Astrocyte (in vitro differentiated cells and primary cell): ENCODE measurements around the gene VAV2. TPM values are rescaled to one million over a fixed set of nuclear protein-coding genes. Genes with fewer than 3 reads are reported as not detected.

Experiments
- DNase-seq: peaks from one replicate; pipeline ENCODE4 v3.0.0-alpha.2; 2010; ENCODE audit warnings: low read depth
- FAIRE-seq: peaks from 2 replicates; lab custom pipeline; 2011; peaks lifted over from hg19 to GRCh38; lab: Jason Lieb, UNC
- H2AFZ ChIP-seq: 2 replicates; pipeline ENCODE4 v1.6.0; 2012; ENCODE audit warnings: low read depth, low read length, inconsistent platforms
- H3K27ac ChIP-seq: 2 replicates; pipeline ENCODE4 v1.5.1; 2011; ENCODE audit warnings: low read depth, low read length, inconsistent platforms
- H3K27me3 ChIP-seq: 2 replicates; pipeline ENCODE4 v1.6.0; 2011; ENCODE audit warnings: low read length, inconsistent platforms; ENCODE audit not compliant: insufficient read depth
- H3K36me3 ChIP-seq: 2 replicates; pipeline ENCODE4 v1.5.1; 2011; ENCODE audit warnings: low read length, inconsistent platforms; ENCODE audit not compliant: insufficient read depth
- H3K4me1 ChIP-seq: 2 replicates; pipeline ENCODE4 v1.5.1; 2011; ENCODE audit warnings: low read length, inconsistent platforms; ENCODE audit not compliant: insufficient read depth
- H3K4me2 ChIP-seq: 2 replicates; pipeline ENCODE4 v1.6.0; 2012; ENCODE audit warnings: low read length, inconsistent platforms
- H3K4me3 ChIP-seq: 2 replicates; pipeline ENCODE4 v1.5.1; 2011; ENCODE audit warnings: low read depth, mild to moderate bottlenecking, low read length, inconsistent platforms; ENCODE audit not compliant: insufficient read depth
- H3K79me2 ChIP-seq: 2 replicates; pipeline ENCODE4 v1.6.0; 2012; ENCODE audit warnings: mild to moderate bottlenecking, low read length, inconsistent platforms; ENCODE audit not compliant: insufficient read depth
- H3K9ac ChIP-seq: 2 replicates; pipeline ENCODE4 v1.6.0; 2012; ENCODE audit warnings: mild to moderate bottlenecking, low read length, inconsistent platforms
- H3K9me3 ChIP-seq: 2 replicates; pipeline ENCODE4 v1.5.1; 2012; ENCODE audit warnings: low read depth, mild to moderate bottlenecking, low read length, inconsistent platforms; ENCODE audit not compliant: insufficient read depth
- H4K20me1 ChIP-seq: 2 replicates; pipeline ENCODE4 v1.6.0; 2012; ENCODE audit warnings: low read length, inconsistent platforms; ENCODE audit not compliant: insufficient read depth
- H3K27ac Mint-ChIP-seq: one replicate; pipeline ENCODE4 v1.8.0; 2021; ENCODE audit warnings: mild to moderate bottlenecking, mixed read lengths; ENCODE audit not compliant: unreplicated experiment
- H3K27me3 Mint-ChIP-seq: one replicate; pipeline ENCODE4 v1.8.0; 2021; ENCODE audit warnings: low read depth, mixed read lengths; ENCODE audit not compliant: unreplicated experiment
- H3K36me3 Mint-ChIP-seq: one replicate; pipeline ENCODE4 v1.8.0; 2021; ENCODE audit warnings: low read depth, mixed read lengths; ENCODE audit not compliant: unreplicated experiment
- H3K4me1 Mint-ChIP-seq: one replicate; pipeline ENCODE4 v1.8.0; 2021; ENCODE audit warnings: low read depth, mixed read lengths; ENCODE audit not compliant: unreplicated experiment
- H3K4me3 Mint-ChIP-seq: one replicate; pipeline ENCODE4 v1.8.0; 2021; ENCODE audit warnings: mild to moderate bottlenecking, moderate library complexity, mixed read lengths; ENCODE audit not compliant: unreplicated experiment
- H3K9me3 Mint-ChIP-seq: one replicate; pipeline ENCODE4 v1.8.0; 2021; ENCODE audit warnings: mild to moderate bottlenecking, mixed read lengths; ENCODE audit not compliant: unreplicated experiment
- CTCF ChIP-seq: IDR thresholded peaks from 2 replicates; pipeline ENCODE4 v1.5.1; 2011; ENCODE audit warnings: low read depth, mild to moderate bottlenecking, inconsistent platforms, low read length, moderate library complexity; ENCODE audit not compliant: insufficient read depth
- EZH2 ChIP-seq: IDR thresholded peaks from 2 replicates; pipeline ENCODE4 v1.6.1; 2012; ENCODE audit warnings: mild to moderate bottlenecking, low read length, inconsistent platforms; ENCODE audit not compliant: insufficient read depth
- total RNA-seq: library from RNA; stranded (reverse); gene quantifications from 2 replicates; pipeline ENCODE4 v1.2.1, GENCODE V29; 2021

Gene VAV2
- total RNA-seq, 1 donor from 2014 or later, result 36.5 TPM

- Mint-ChIP-seq H3K4me1 (peaks cover 20% of the 10 kb centered on the region), H3K4me3 (no peak overlapping the region), H3K36me3 (peaks cover 1% of the 10 kb centered on the region), H3K27me3 (peaks cover 29% of the 10 kb centered on the region), H3K27ac (no peak overlapping the region), H3K9me3 (peaks cover 14% of the 10 kb centered on the region)
- Histone ChIP-seq H2AFZ (no peak overlapping the region), H4K20me1 (no peaks in the 10 kb centered on the region), H3K4me2 (no peak overlapping the region), H3K36me3 (no peaks in the 10 kb centered on the region), H3K27ac (no peak overlapping the region), H3K79me2 (no peaks in the 10 kb centered on the region), H3K4me1 (peaks cover 25% of the 10 kb centered on the region), H3K27me3 (peaks cover under 1% of the 10 kb centered on the region), H3K4me3 (no peak overlapping the region), H3K9me3 (no peaks in the 10 kb centered on the region), H3K9ac (no peak overlapping the region)
- no peak for TF ChIP-seq CTCF
- TF ChIP-seq EZH2, result no peak
- DNase-seq (no peak), FAIRE-seq (no peak)
Measured at GRCh38 chr9:133718563-133719315, 273.4 kb downstream of the VAV2 start.

- Histone ChIP-seq H3K27me3 (no peaks in the 10 kb centered on the region), H3K4me2 (no peak overlapping the region), H3K4me3 (no peak overlapping the region), H3K9me3 (no peaks in the 10 kb centered on the region), H2AFZ (no peak overlapping the region), H3K36me3 (no peaks in the 10 kb centered on the region), H3K79me2 (no peaks in the 10 kb centered on the region), H4K20me1 (no peaks in the 10 kb centered on the region), H3K27ac (no peak overlapping the region), H3K4me1 (peaks cover 30% of the 10 kb centered on the region), H3K9ac (no peak overlapping the region)
- no peak overlapping the region for H3K27ac Mint-ChIP-seq
- TF ChIP-seq CTCF, result no peak
- no peak for TF ChIP-seq EZH2
- peaks cover 1% of the 10 kb centered on the region for H3K36me3 Mint-ChIP-seq
- H3K4me1 Mint-ChIP-seq, result peaks cover 20% of the 10 kb centered on the region
- H3K4me3 Mint-ChIP-seq, result no peak overlapping the region
- peaks cover 22% of the 10 kb centered on the region for H3K27me3 Mint-ChIP-seq
- peaks cover 10% of the 10 kb centered on the region for H3K9me3 Mint-ChIP-seq
- FAIRE-seq (no peak), DNase-seq (no peak)
Measured at GRCh38 chr9:133717113-133718031, 274.8 kb downstream of the VAV2 start.
